Testis (tissue), 3 donors: ENCODE results near the gene RALGPS1. TPM values are rescaled to one million over a fixed set of nuclear protein-coding genes. Genes with fewer than 3 reads are reported as not detected.

Experiments
- DNase-seq: peaks from one replicate; pipeline ENCODE4 v3.0.0-alpha.2; 2019
- H3K27ac ChIP-seq, 2 donors: fragments of 200-600 bp; sonication (generic); one replicate each; pipeline ENCODE4 v1.5.1; 2019
- H3K27me3 ChIP-seq: fragments of 200-600 bp; sonication (generic); one replicate; pipeline ENCODE4 v1.5.1; 2019
- H3K36me3 ChIP-seq: fragments of 200-600 bp; sonication (generic); one replicate; pipeline ENCODE4 v1.5.1; 2017; ENCODE audit warnings: low read depth; ENCODE audit errors: missing control alignments
- H3K4me1 ChIP-seq: fragments of 200-600 bp; sonication (generic); one replicate; pipeline ENCODE4 v1.5.1; 2019
- H3K4me3 ChIP-seq, 2 donors: fragments of 200-600 bp; sonication (generic); one replicate each; pipeline ENCODE4 v1.5.1; 2017 to 2019
- H3K9me3 ChIP-seq: fragments of 200-600 bp; sonication (generic); one replicate; pipeline ENCODE4 v1.5.1; 2017
- CTCF ChIP-seq, 3 experiments: fragments of 450-650 bp in 2 of 3; fragments of 200-600 bp in 1 of 3; sonication (generic) in 1 of 3; IDR thresholded peaks; one replicate each; pipeline ENCODE4 v1.5.1; 2016 to 2019; ENCODE audit warnings: antibody characterized with exemption in 3 of 3, mild to moderate bottlenecking in 2 of 3, moderate library complexity in 1 of 3
- POLR2A ChIP-seq: fragments of 450-650 bp; IDR thresholded peaks from one replicate; pipeline ENCODE4 v1.6.1; 2017; ENCODE audit warnings: antibody characterized with exemption, mild to moderate bottlenecking, moderate library complexity
- WGBS, 2 donors: methylation state at CpG; one replicate each; pipeline ENCODE4 v1.1.5; 2018; 5-methylcytosine and 5-hydroxymethylcytosine counted together
- intact Hi-C: fragments of 100-400 bp; cut with DNase I; formaldehyde crosslinking; loops from one replicate; pipeline ENCODE4 v1.15.1; 2023; ENCODE audit warnings: low total_unique reads
- polyA plus RNA-seq: library from polyadenylated mRNA; stranded (reverse); fragments of 350-450 nt; fragmentation: Illumina TruSeq; extraction: RNeasy Lipid Tissue Mini Kit (QIAGEN cat#74804); gene quantifications from one replicate; pipeline ENCODE4 v1.2.3, GENCODE V29; 2014; ENCODE audit warnings: low read depth, low replicate concordance; ENCODE audit not compliant: insufficient read depth
- total RNA-seq, 2 donors: library from RNA; depleted of rRNA; stranded (reverse); fragments of >200 nt; gene quantifications; one replicate each; pipeline ENCODE4 v1.2.3, GENCODE V29; 2016

Gene RALGPS1
- total and polyA plus RNA-seq, 3 donors from 2014 or later: 35.9 to 48.6 (median 36.9) TPM

- TF ChIP-seq POLR2A (no peak), CTCF (IDR thresholded peaks at IDR 0.05) (no peak)
- 73 to 84% methylated on average over 3 of the region's 3 CpGs for WGBS, 2 donors
- no peak overlapping the region for H3K27ac ChIP-seq
- DNase-seq: no peak
- no peaks in the 10 kb centered on the region for H3K4me1 ChIP-seq
- no peak overlapping the region for H3K4me3 ChIP-seq
- no peaks in the 10 kb centered on the region for H3K9me3 ChIP-seq
- intact Hi-C loops: no loop called here
- H3K36me3 ChIP-seq: no peaks in the 10 kb centered on the region
- no peaks in the 10 kb centered on the region for H3K27me3 ChIP-seq
These were observed 43.1 kb downstream of the RALGPS1 start for GRCh38 chr9:126957687-126958053.

DNA sequence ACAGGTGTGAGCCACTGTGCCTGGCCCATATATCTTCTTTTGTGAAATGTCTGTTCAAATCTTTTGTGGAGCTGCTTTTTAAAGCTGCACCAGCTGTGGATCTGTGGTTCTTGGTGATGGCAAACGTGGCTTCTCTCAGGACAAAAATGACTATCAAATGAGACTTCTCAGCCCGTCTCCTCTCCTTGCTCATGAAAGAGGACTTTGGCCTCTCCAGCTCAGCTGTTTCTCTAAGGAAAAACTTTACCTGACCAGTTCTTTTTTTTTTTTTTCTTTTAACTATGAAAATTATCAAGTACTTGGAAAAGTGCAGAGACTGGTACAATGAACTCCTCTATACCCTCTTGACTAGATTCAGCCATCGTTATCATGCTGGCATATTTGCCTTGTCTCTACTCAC, 44.8 kb downstream of the RALGPS1 start:
- TF ChIP-seq CTCF (IDR thresholded peaks at IDR 0.05): no peak
- no peak for TF ChIP-seq POLR2A
- intact Hi-C loops: no loop called here
- no peak for DNase-seq
- Histone ChIP-seq H3K27ac (no peak overlapping the region), H3K4me1 (no peaks in the 10 kb centered on the region), H3K27me3 (no peaks in the 10 kb centered on the region), H3K4me3 (no peak overlapping the region), H3K9me3 (no peaks in the 10 kb centered on the region), H3K36me3 (no peaks in the 10 kb centered on the region)
- WGBS, 2 donors: 92% methylated on average over 3 of the region's 3 CpGs

GRCh38 chr9:126959917-126960316, 45.3 kb downstream of the RALGPS1 start:
- intact Hi-C loops: no loop called here

GRCh38 chr9:126962336-126962735, 47.8 kb downstream of the RALGPS1 start:
- no peaks in the 10 kb centered on the region for H3K27me3 ChIP-seq
- no peak for DNase-seq
- intact Hi-C loops: no loop called here
- H3K27ac ChIP-seq: no peak overlapping the region
- no peak overlapping the region for H3K4me3 ChIP-seq
- TF ChIP-seq POLR2A (no peak), CTCF (IDR thresholded peaks at IDR 0.05) (no peak)
- H3K4me1 ChIP-seq: no peaks in the 10 kb centered on the region
- H3K36me3 ChIP-seq: no peaks in the 10 kb centered on the region
- no peaks in the 10 kb centered on the region for H3K9me3 ChIP-seq
- 90 to 100% methylated on average over 2 to 6 of the region's 6 CpGs for WGBS, 2 donors

More at GRCh38 chr9:126959917-126960316, 45.3 kb downstream of the RALGPS1 start:
- H3K36me3 ChIP-seq: no peaks in the 10 kb centered on the region
- no peaks in the 10 kb centered on the region for H3K4me1 ChIP-seq
- H3K27me3 ChIP-seq: no peaks in the 10 kb centered on the region
- TF ChIP-seq POLR2A: no peak
- no peak for TF ChIP-seq CTCF (IDR thresholded peaks at IDR 0.05)
- DNase-seq: no peak
- H3K9me3 ChIP-seq: no peaks in the 10 kb centered on the region
- H3K27ac ChIP-seq: no peak overlapping the region
- no peak overlapping the region for H3K4me3 ChIP-seq

DNA sequence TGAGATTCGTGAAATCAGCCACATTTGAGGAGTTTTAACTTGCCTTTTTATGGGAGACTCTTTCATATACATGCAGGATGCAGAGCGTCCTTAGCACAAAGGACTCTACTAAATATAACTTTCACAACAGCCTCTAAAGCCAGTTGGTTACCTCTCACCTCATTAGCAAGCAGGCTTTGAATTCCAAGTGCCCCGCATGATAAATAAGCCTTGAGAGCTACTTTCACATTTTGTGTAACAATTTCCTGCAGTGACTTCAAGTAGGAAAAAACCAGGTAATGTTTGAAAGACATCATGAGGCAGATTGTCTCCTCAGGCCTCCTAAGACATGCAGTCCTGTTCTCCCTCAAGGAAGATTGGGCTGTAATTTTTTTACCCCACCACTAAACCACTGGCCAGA, 50.5 kb downstream of the RALGPS1 start:
- 91 to 92% methylated on average over 3 of the region's 3 CpGs for WGBS, 2 donors
- Histone ChIP-seq H3K27me3 (no peaks in the 10 kb centered on the region), H3K4me1 (no peaks in the 10 kb centered on the region), H3K4me3 (no peak overlapping the region), H3K36me3 (no peaks in the 10 kb centered on the region), H3K9me3 (no peaks in the 10 kb centered on the region), H3K27ac (no peak overlapping the region)
- no peak for DNase-seq
- no peak for TF ChIP-seq POLR2A
- TF ChIP-seq CTCF (IDR thresholded peaks at IDR 0.05): no peak
- intact Hi-C loops: no loop called here
